ENCODE results near the gene SH3BP4.
A peak's percentile ranks its signal among the peaks of the same experiment; 100 is the strongest.

SH3BP4 gene

DNA sequence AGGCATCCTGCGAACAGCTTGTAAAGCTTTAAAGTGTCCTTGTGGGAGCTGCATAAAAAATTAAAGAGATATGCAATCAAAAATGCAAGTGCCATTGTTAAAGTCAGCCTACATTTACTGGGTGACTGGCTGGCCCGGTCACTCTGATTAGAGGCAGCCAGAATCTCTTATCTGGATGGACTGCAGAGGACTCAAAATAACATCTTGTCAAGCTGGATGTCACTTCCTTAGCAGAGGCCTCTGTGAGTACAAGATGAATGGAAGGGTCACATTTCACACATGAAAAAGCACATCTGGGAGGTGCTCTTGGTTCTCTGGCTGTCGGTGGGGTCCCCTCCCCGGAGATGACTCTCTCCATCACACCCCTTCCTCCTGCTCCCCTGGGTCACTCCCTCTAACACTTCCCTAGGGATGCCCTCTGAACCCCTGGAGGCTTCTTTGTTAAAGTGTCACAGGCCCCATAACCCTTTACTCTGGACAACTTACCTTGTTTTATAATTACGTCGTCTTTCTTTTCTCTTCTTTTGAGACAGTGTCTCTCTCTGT lies 122.1 kb downstream of the SH3BP4 start:
- DNase-seq (ENCODE audit: insufficient read length, low spot score) (no peak), FAIRE-seq (no peak)
- TF ChIP-seq POU2F2 (IDR thresholded peaks at IDR 0.05; ENCODE audit: low read depth, low read length): no peak
- TF ChIP-seq PAX5 (IDR thresholded peaks at IDR 0.05; ENCODE audit: insufficient read depth, low read length, severe bottlenecking): no peak
- no peak for TF ChIP-seq POLR2A (IDR thresholded peaks at IDR 0.05; ENCODE audit: low read depth, low read length)
- TF ChIP-seq POLR2AphosphoS5 (IDR thresholded peaks at IDR 0.05; ENCODE audit: low read depth, low read length): no peak
- no peak for TF ChIP-seq SPI1 (IDR thresholded peaks at IDR 0.05; ENCODE audit: low read depth, low read length)
- no peak for TF ChIP-seq TAF1 (IDR thresholded peaks at IDR 0.05; ENCODE audit: low read depth, low read length)

DNA sequence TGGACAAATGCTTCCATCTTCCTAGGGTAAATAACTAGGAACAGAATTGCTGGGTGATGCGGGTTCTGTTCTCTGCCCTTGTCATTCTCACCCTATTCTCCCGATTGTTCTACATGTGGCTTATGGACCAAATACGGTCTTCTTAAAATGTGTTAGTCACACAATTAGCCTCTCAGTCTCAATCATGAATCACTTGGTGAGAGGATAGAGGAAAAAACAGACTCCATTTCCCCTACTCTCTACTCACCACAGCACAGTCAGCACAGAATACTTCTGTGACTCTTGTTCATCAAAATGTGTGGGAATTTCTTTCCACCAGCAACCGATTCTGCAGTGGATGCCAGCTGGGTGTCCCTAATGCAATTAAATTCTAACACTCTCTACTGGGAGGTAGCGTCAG lies 125.2 kb downstream of the SH3BP4 start:
- no peak for TF ChIP-seq PAX5 (IDR thresholded peaks at IDR 0.05; ENCODE audit: insufficient read depth, low read length, severe bottlenecking)
- TF ChIP-seq TAF1 (IDR thresholded peaks at IDR 0.05; ENCODE audit: low read depth, low read length): no peak
- no peak for TF ChIP-seq POLR2AphosphoS5 (IDR thresholded peaks at IDR 0.05; ENCODE audit: low read depth, low read length)
- TF ChIP-seq SPI1 (IDR thresholded peaks at IDR 0.05; ENCODE audit: low read depth, low read length): no peak
- TF ChIP-seq POU2F2 (IDR thresholded peaks at IDR 0.05; ENCODE audit: low read depth, low read length): no peak
- no peak for TF ChIP-seq POLR2A (IDR thresholded peaks at IDR 0.05; ENCODE audit: low read depth, low read length)
- FAIRE-seq: no peak
- DNase-seq (ENCODE audit: insufficient read length, low spot score): no peak

DNA sequence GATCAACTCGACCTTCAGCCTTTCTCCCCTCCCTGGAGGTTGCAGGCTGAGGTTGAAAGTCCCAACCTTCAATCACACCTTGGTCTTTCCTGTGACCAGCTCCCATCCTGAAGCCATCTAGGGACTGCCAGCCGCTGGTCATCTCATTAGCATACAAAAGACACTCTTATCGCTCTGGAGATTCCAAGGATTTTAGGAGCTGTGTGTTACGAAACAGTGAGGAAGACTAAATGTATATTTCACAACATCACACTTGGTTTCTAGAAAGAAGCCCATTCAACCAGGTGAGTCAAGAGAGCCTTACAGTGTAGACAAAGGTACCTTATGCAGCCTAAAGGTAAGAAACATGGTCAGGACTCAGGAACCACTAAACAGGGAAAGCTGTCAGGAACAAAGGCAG lies 126.4 kb downstream of the SH3BP4 start:
- no peak for FAIRE-seq
- TF ChIP-seq TAF1 (IDR thresholded peaks at IDR 0.05; ENCODE audit: low read depth, low read length): no peak
- TF ChIP-seq PAX5 (IDR thresholded peaks at IDR 0.05; ENCODE audit: insufficient read depth, low read length, severe bottlenecking): no peak
- TF ChIP-seq SPI1 (IDR thresholded peaks at IDR 0.05; ENCODE audit: low read depth, low read length): no peak
- no peak for TF ChIP-seq POLR2AphosphoS5 (IDR thresholded peaks at IDR 0.05; ENCODE audit: low read depth, low read length)
- no peak for TF ChIP-seq POLR2A (IDR thresholded peaks at IDR 0.05; ENCODE audit: low read depth, low read length)
- no peak for TF ChIP-seq POU2F2 (IDR thresholded peaks at IDR 0.05; ENCODE audit: low read depth, low read length)
- DNase-seq (ENCODE audit: insufficient read length, low spot score): no peak

DNA sequence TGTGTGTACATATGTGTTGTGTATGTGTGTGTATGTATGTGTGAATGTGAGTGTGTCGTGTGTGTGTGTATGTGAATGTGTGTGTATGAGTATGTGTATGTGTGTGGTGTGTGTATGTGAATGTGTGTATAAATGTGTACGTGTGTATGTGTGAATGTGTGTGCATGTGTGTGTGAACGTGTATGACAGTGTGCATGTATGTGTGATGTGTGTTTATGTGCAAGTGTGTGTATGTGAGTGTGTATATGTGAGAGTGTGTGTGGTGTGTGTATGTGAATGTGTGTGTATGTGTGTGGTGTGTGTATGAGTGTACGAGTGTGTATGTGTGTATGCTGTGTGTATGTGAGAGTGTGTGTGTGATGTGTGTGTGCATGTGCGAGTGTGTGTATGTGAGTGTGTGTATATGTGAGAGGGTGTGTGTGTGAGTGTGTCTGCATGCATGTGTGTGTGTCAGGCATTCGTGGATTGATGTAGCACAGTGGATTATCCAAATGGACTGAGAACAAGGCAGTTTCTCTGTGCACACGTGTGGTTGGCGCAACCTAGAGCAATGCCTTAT lies 127.2 kb downstream of the SH3BP4 start:
- FAIRE-seq (peak; percentile 61), DNase-seq (ENCODE audit: insufficient read length, low spot score) (no peak)
- TF ChIP-seq POU2F2 (IDR thresholded peaks at IDR 0.05; ENCODE audit: low read depth, low read length) (no peak), PAX5 (IDR thresholded peaks at IDR 0.05; ENCODE audit: insufficient read depth, low read length, severe bottlenecking) (no peak), POLR2AphosphoS5 (IDR thresholded peaks at IDR 0.05; ENCODE audit: low read depth, low read length) (no peak), TAF1 (IDR thresholded peaks at IDR 0.05; ENCODE audit: low read depth, low read length) (no peak), POLR2A (IDR thresholded peaks at IDR 0.05; ENCODE audit: low read depth, low read length) (no peak), SPI1 (IDR thresholded peaks at IDR 0.05; ENCODE audit: low read depth, low read length) (no peak)

DNA sequence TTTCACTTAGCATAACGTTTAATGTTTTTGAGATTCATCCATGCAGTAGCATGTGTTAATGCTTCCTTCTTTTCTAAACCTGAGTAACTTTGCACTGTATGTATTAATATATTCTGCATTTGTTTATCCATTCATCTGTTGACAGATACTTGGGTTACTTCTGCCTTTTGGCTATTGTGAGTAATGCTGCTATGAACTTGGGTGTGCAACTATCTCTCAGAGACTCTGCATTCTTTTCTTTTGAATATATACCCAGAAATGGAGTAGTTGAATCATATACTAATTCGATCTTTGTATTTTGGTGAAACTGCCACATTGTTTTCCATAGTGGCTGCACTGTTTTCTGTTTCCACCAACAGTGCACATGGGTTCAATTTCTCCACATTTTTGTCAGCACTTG lies 128.3 kb downstream of the SH3BP4 start:
- DNase-seq (ENCODE audit: insufficient read length, low spot score) (no peak), FAIRE-seq (no peak)
- no peak for TF ChIP-seq TAF1 (IDR thresholded peaks at IDR 0.05; ENCODE audit: low read depth, low read length)
- TF ChIP-seq POU2F2 (IDR thresholded peaks at IDR 0.05; ENCODE audit: low read depth, low read length): no peak
- TF ChIP-seq SPI1 (IDR thresholded peaks at IDR 0.05; ENCODE audit: low read depth, low read length): no peak
- no peak for TF ChIP-seq PAX5 (IDR thresholded peaks at IDR 0.05; ENCODE audit: insufficient read depth, low read length, severe bottlenecking)
- TF ChIP-seq POLR2A (IDR thresholded peaks at IDR 0.05; ENCODE audit: low read depth, low read length): no peak
- no peak for TF ChIP-seq POLR2AphosphoS5 (IDR thresholded peaks at IDR 0.05; ENCODE audit: low read depth, low read length)

DNA sequence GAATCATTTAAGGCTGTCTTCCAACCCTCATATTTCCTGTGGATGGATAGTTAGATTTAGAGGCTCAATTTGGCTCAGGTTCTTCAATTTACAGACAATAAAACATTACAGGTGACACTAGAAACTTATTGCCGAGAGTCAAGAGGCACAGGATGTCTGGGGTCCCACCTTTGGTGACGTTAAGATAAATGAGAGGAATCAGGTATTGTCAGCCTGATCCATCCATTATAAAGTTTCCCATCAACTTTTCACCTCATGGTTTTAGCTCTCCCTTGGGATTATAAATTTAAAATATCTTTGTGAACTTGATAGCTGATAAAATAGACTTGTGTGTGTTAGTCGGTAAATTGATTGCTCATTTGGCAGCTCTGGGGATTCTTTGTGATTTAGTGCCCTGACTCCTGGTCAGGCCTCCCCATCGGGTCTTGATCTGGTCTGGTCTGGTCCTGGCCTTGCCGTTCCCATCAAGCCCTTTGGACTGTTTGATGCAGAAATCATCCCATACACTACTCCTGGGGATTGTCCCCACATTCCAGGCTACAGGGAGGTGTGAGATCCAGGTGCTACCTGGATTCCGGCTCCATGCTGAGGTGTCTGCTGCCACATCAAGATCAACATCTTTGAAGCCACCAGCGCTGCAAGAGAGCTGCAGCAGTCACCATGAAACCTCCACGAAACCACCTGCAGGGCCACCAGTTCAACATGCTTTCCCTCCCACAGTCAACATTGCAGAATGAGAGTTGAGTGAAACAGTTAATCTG lies 130.9 kb downstream of the SH3BP4 start:
- no peak for FAIRE-seq
- DNase-seq (ENCODE audit: insufficient read length, low spot score): no peak
- TF ChIP-seq POU2F2 (IDR thresholded peaks at IDR 0.05; ENCODE audit: low read depth, low read length) (no peak), PAX5 (IDR thresholded peaks at IDR 0.05; ENCODE audit: insufficient read depth, low read length, severe bottlenecking) (no peak), SPI1 (IDR thresholded peaks at IDR 0.05; ENCODE audit: low read depth, low read length) (no peak), POLR2AphosphoS5 (IDR thresholded peaks at IDR 0.05; ENCODE audit: low read depth, low read length) (no peak), TAF1 (IDR thresholded peaks at IDR 0.05; ENCODE audit: low read depth, low read length) (no peak), POLR2A (IDR thresholded peaks at IDR 0.05; ENCODE audit: low read depth, low read length) (no peak)

DNA sequence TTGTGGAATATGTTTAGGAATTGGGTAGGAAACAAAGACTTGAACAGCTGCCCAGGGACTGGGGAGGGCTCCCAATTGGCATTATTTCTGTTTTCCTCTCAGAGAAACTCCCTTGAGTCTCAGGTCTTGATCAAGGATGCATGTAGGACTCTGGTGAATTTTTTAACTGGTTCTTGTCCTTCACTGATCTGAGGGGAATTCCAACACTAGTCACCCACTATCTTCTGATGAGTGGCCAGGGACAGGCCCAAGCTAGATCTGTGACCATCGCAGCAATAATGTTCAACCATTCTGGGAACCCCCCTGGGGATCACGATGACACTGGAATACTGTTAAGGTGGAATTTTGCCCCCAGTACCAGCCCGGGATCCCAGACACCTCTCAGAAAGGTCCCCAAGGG lies 132.0 kb downstream of the SH3BP4 start:
- TF ChIP-seq POU2F2 (IDR thresholded peaks at IDR 0.05; ENCODE audit: low read depth, low read length) (no peak), TAF1 (IDR thresholded peaks at IDR 0.05; ENCODE audit: low read depth, low read length) (no peak), POLR2AphosphoS5 (IDR thresholded peaks at IDR 0.05; ENCODE audit: low read depth, low read length) (no peak), PAX5 (IDR thresholded peaks at IDR 0.05; ENCODE audit: insufficient read depth, low read length, severe bottlenecking) (no peak), SPI1 (IDR thresholded peaks at IDR 0.05; ENCODE audit: low read depth, low read length) (no peak), POLR2A (IDR thresholded peaks at IDR 0.05; ENCODE audit: low read depth, low read length) (no peak)
- DNase-seq (ENCODE audit: insufficient read length, low spot score): no peak
- FAIRE-seq: no peak

DNA sequence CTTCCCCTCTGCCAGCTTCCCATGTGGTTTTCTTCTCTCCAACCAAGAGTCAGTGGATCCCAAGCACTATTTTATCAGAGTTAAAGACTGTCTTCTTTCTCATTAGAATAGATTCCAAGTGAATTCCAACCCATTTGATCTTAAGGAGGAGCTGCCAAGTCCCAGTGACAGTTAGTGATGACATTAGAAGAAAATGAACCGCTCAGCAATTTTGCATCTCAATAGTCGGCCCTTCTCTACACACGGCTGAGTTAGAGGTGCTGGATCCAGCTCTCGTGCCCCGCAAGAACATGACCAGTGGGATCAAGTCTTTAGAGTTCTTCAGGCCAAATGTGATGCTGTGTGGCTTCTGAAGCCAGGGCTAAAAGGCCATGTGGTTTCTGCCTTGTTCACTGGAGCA lies 132.6 kb downstream of the SH3BP4 start:
- DNase-seq (ENCODE audit: insufficient read length, low spot score): no peak
- FAIRE-seq: no peak
- TF ChIP-seq SPI1 (IDR thresholded peaks at IDR 0.05; ENCODE audit: low read depth, low read length) (no peak), TAF1 (IDR thresholded peaks at IDR 0.05; ENCODE audit: low read depth, low read length) (no peak), POLR2A (IDR thresholded peaks at IDR 0.05; ENCODE audit: low read depth, low read length) (no peak), PAX5 (IDR thresholded peaks at IDR 0.05; ENCODE audit: insufficient read depth, low read length, severe bottlenecking) (no peak), POLR2AphosphoS5 (IDR thresholded peaks at IDR 0.05; ENCODE audit: low read depth, low read length) (no peak), POU2F2 (IDR thresholded peaks at IDR 0.05; ENCODE audit: low read depth, low read length) (no peak)

DNA sequence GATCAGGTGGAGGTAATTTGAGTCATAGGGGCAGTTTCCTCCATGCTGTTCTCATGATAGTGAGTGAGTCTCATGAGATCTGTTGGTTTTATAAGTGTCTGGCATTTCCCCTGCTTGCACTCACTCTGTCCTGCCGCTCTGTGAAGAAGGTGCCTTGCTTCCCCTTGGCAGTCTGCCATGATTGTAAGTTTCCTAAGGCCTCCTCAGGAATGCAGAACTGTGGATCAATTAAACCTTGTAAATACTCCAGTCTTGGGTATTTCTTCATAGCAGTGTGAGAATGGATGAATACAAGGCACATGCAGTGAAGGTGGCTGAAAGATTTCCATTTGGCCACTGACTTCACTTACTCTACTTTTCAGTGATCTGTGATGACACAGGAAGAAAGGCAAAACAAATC lies 133.7 kb downstream of the SH3BP4 start:
- no peak for FAIRE-seq
- no peak for TF ChIP-seq TAF1 (IDR thresholded peaks at IDR 0.05; ENCODE audit: low read depth, low read length)
- TF ChIP-seq SPI1 (IDR thresholded peaks at IDR 0.05; ENCODE audit: low read depth, low read length): no peak
- TF ChIP-seq PAX5 (IDR thresholded peaks at IDR 0.05; ENCODE audit: insufficient read depth, low read length, severe bottlenecking): no peak
- no peak for TF ChIP-seq POLR2AphosphoS5 (IDR thresholded peaks at IDR 0.05; ENCODE audit: low read depth, low read length)
- no peak for TF ChIP-seq POLR2A (IDR thresholded peaks at IDR 0.05; ENCODE audit: low read depth, low read length)
- TF ChIP-seq POU2F2 (IDR thresholded peaks at IDR 0.05; ENCODE audit: low read depth, low read length): no peak
- DNase-seq (ENCODE audit: insufficient read length, low spot score): no peak
